Caki2 (cell line): ENCODE measurements around the gene TAS2R13. TPM values are rescaled to one million over a fixed set of nuclear protein-coding genes. Genes with fewer than 3 reads are reported as not detected.

Source experiments
- DNase-seq: peaks from one replicate; pipeline ENCODE4 v3.0.0-alpha.2; 2015; ENCODE audit warnings: low read depth
- in situ Hi-C: cut with HindIII; loops from 2 replicates; pipeline ENCODE4 v1.10.0; 2016; ENCODE audit warnings: low sequenced_read_pairs, low pct_unique_long_range_greater_than_20kb, mixed read lengths
- total RNA-seq: library from RNA; depleted of rRNA; stranded (reverse); fragments of >200 nt; shearing (Covaris generic); gene quantifications from 2 replicates; pipeline ENCODE4 v1.2.3, GENCODE V29; 2014; ENCODE audit warnings: low replicate concordance; rRNA removed

The TAS2R13 gene
- total RNA-seq, 1 experiment from 2014 or later = not detected

DNA sequence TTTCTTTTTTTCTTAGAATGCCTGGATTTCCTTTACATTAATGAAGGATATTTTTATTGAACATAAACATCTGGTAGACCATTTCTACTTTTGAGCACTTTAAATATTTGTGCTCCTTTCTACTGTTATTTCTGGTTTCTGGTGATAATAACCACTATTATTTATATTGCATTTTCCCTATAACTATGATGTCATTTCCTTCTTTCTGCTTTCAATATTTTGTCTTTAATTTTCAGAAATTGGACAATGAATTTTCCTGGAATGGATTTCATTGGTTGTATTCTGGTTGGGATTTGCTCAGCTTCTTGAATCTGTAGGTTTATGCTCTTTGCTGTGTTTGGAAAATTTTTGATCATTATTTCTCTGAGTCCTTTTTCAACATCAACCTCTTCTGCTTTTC is 20.1 kb downstream of the TAS2R13 start:
- in situ Hi-C loops = no loop called here
- no peak for DNase-seq

GRCh38 chr12:10884086-10884725 is 25.2 kb downstream of the TAS2R13 start, which contains the start of gene PRH1:
Gene PRH1 (minus strand): TSS chr12:10884255. CDS start chr12:10884217, 38 bp downstream.
- in situ Hi-C loops = no loop called here
- no peak for DNase-seq

- in situ Hi-C loops = no loop called here
These were observed 36.0 kb downstream of the TAS2R13 start for GRCh38 chr12:10873378-10873777.

DNA sequence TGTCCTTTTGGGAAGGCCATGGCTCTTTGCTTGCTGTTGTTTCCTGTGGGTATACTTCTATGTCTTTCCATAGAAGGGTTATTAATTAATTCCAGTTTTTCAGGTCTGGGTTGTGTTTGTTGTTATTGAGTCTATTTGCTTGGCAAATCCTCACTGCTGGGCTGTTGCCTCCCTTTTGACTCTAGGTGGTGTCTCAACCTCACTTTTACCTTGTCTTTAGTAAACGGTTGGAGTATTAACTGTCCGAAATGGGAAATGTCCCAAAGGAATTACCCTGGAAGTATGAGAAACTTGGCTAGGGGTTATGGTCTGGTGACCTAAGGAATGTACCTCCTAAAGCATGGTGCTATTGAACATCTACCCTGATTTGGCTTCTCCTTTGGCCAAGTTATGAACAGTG is 42.0 kb downstream of the TAS2R13 start:
- in situ Hi-C loops = no loop called here
- DNase-seq = no peak

More at GRCh38 chr12:10873378-10873777, 36.0 kb downstream of the TAS2R13 start:
- no peak for DNase-seq

DNA sequence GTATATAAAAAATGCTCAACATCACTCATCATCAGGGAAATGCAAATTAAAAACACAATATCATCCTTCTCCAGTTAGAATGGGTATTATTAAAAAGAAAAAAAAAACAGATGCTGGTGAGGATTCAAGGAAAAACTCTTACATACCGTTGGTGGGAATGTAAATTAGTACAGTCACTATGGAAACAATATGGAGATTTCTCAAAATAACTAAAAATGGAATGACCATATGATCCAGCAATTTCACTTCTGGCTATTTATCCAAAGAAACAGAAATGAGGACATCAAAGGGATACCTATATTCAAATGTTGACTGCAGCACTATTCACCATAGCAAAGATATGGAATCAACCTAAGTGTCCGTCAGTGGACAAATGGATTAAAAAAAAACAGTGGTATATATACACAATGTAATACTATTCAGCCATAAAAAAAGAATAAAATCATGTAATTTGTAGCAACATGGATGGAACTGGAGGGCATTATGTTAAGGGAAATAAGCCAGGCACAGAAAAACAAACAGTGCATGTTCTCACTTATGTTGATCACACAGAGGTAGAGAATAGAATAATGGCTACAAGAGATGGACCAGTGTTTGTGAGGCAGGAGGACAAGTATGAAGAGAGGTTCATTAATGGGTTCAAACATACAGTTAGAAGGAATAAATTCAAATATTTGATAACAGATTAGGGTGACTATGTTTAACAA is 45.7 kb downstream of the TAS2R13 start:
- in situ Hi-C loops = no loop called here
- DNase-seq = no peak

DNA sequence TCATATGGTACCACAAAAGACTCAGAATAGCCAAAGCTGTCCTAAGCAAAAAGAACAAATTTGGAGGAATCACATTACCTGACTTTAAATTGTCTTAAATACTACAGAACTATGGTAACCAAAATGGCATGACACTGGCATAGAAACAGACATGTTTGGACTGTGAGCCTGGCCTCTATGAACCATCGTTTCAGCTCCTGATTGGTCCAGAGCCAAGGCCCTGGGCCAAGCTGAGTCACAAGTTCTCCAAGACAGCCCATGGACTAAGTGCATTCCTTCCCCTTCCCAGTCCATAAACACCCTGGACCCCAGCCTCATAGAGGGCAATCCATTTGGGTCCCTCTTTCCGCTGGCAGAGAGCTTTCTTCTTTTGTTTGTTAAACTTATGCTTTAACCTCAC is 48.0 kb downstream of the TAS2R13 start:
- DNase-seq = no peak

More for the DNA sequence above, 48.0 kb downstream of the TAS2R13 start:
- in situ Hi-C loops = no loop called here

Other genes with a start within 250 kb of the TAS2R13 start
- gene STYK1, start 235.5 kb downstream of the TAS2R13 start, total RNA-seq = 4.8 and 6.7 TPM in 2 replicates
- gene YBX3, start 186.2 kb downstream of the TAS2R13 start, total RNA-seq = 259 and 280 TPM in 2 replicates
- not detected in 2 replicates for gene TAS2R7, start 106.9 kb downstream of the TAS2R13 start, total RNA-seq
- not detected in 2 replicates for gene TAS2R8, start 102.3 kb downstream of the TAS2R13 start, total RNA-seq
- gene TAS2R9, start 99.4 kb downstream of the TAS2R13 start, total RNA-seq = not detected in 2 replicates
- not detected in 2 replicates for gene TAS2R10, start 83.2 kb downstream of the TAS2R13 start, total RNA-seq
- not detected in 2 replicates for gene PRR4, start 60.1 kb downstream of the TAS2R13 start, total RNA-seq
- gene PRH1, start 25.3 kb downstream of the TAS2R13 start, total RNA-seq = 0.27 and 16.2 TPM in 2 replicates
- gene PRH2, start 19.7 kb upstream of the TAS2R13 start, total RNA-seq = not detected in 2 replicates
- not detected in 2 replicates for gene TAS2R14, start 29.7 kb upstream of the TAS2R13 start, total RNA-seq
- gene TAS2R50, start 77.3 kb upstream of the TAS2R13 start, total RNA-seq = not detected in 2 replicates
- not detected in 2 replicates for gene TAS2R20, start 88.7 kb upstream of the TAS2R13 start, total RNA-seq
- not detected in 2 replicates for gene TAS2R19, start 113.1 kb upstream of the TAS2R13 start, total RNA-seq
- 0.37 TPM in 1 of 2 replicates, not detected in the other for gene TAS2R31, start 121.8 kb upstream of the TAS2R13 start, total RNA-seq
- gene TAS2R46, start 152.7 kb upstream of the TAS2R13 start, total RNA-seq = not detected in 2 replicates
- gene TAS2R43, start 182.8 kb upstream of the TAS2R13 start, total RNA-seq = not detected in 2 replicates
- gene TAS2R30, start 225.1 kb upstream of the TAS2R13 start, total RNA-seq = not detected in 2 replicates